ENCODE measurements around the gene MYT1. TPM values are rescaled to one million over a fixed set of nuclear protein-coding genes. Genes with fewer than 3 reads are reported as not detected.
A peak's percentile ranks its signal among the peaks of the same experiment; 100 is the strongest.

MYT1 gene
- total and polyA plus RNA-seq, 2 of the 13 experiments (the other 11 are each of a cell fraction or from before 2014, with no cell fraction given): 0.58 to 2.5 TPM

- ChIA-PET CTCF (ENCODE audit: low intra/inter-chr PET ratio, low total read pairs) (no interaction called here), POLR2A (no interaction called here)
- Histone ChIP-seq H3K4me3 (replicated peaks in 1 of 3; ENCODE audit: insufficient read depth in 1 of 3, low read depth in 2 of 3, low read length in 3 of 3) (no peak overlapping the region), H3K9me3 (ENCODE audit: low read length) (no peaks in the 10 kb centered on the region), H3K27ac (ENCODE audit: extremely low read length, insufficient read depth, low read length) (no peak overlapping the region), H2AFZ (ENCODE audit: low read length) (no peak overlapping the region), H3K4me1 (ENCODE audit: insufficient read depth, low read length) (peaks cover 68% of the 10 kb centered on the region), H3K27me3 (ENCODE audit: control insufficient read depth in 1 of 2, insufficient read depth in 2 of 2, low read length in 2 of 2) (peaks cover 8 to 28% of the 10 kb centered on the region in 2 experiments), H3K4me2 (ENCODE audit: low read depth, low read length) (no peak overlapping the region), H3K79me2 (ENCODE audit: insufficient read depth, low read length) (no peaks in the 10 kb centered on the region), H3K9ac (ENCODE audit: insufficient read depth, low read depth, low read length) (no peak overlapping the region), H4K20me1 (ENCODE audit: insufficient read depth, low read length) (no peaks in the 10 kb centered on the region), H3K36me3 (replicated peaks in 1 of 2; ENCODE audit: control insufficient read depth in 1 of 2, insufficient read depth in 2 of 2, low read length in 2 of 2) (no peaks in the 10 kb centered on the region)
- no TSS peak for BruUV-seq (replicated peaks)
- WGBS (ENCODE audit: low lambda C conversion rate): 54% methylated on average over 2 of the region's 2 CpGs
- intact Hi-C loops (cut with micrococcal nuclease; ENCODE audit: unreplicated experiment): no loop called here
- DNase-seq (ENCODE audit: low spot score) (no peak), FAIRE-seq (no peak), ATAC-seq (no peak)
- TF ChIP-seq CEBPB (IDR thresholded peaks at IDR 0.05; ENCODE audit: borderline replicate concordance, low read depth, low read length): peak; percentile 88
- no peak for TF ChIP-seq DBP (CRISPR knock-in tag; IDR thresholded peaks at IDR 0.05; ENCODE audit: not compliant biosample characterization)
- in situ Hi-C loops (cut with HindIII; ENCODE audit: extremely low pct_ligation_motif_present, low pct_unique_long_range_greater_than_20kb): no loop called here
Measured at GRCh38 chr20:64250027-64250426, 85.8 kb downstream of the MYT1 start.

GRCh38 chr20:64253000-64253383, 88.7 kb downstream of the MYT1 start:
- H3K27ac ChIP-seq (ENCODE audit: extremely low read length, insufficient read depth, low read length): no peak overlapping the region
- peak overlapping the region; percentile 69 for H2AFZ ChIP-seq (ENCODE audit: low read length)
- BruUV-seq (replicated peaks): no TSS peak
- H3K9ac ChIP-seq (ENCODE audit: insufficient read depth, low read depth, low read length): no peak overlapping the region
- no peaks in the 10 kb centered on the region for H3K9me3 ChIP-seq (ENCODE audit: low read length)
- ChIA-PET POLR2A (interaction anchor here (0.8 to 7.3 kb wide), 6 partner anchors 9 to 201 kb away, joined by 3 to 157 read pairs (median 25); no protein-coding TSS in a partner anchor), CTCF (ENCODE audit: low intra/inter-chr PET ratio, low total read pairs) (no interaction called here)
- peaks cover 0 to 3% of the 10 kb centered on the region in 2 experiments; a peak in 2 of 5 replicates for H3K27me3 ChIP-seq (ENCODE audit: control insufficient read depth in 1 of 2, insufficient read depth in 2 of 2, low read length in 2 of 2)
- no peak overlapping the region for H3K4me3 ChIP-seq (replicated peaks in 1 of 3; ENCODE audit: insufficient read depth in 1 of 3, low read depth in 2 of 3, low read length in 3 of 3)
- peak overlapping the region; percentile 34; the same call in 1 of the 2 replicates for H3K4me2 ChIP-seq (ENCODE audit: low read depth, low read length)
- H3K79me2 ChIP-seq (ENCODE audit: insufficient read depth, low read length): peaks cover 21% of the 10 kb centered on the region
- ATAC-seq (no peak), DNase-seq (ENCODE audit: low spot score) (no peak), FAIRE-seq (no peak)
- H4K20me1 ChIP-seq (ENCODE audit: insufficient read depth, low read length): no peaks in the 10 kb centered on the region
- in situ Hi-C loops (cut with HindIII; ENCODE audit: extremely low pct_ligation_motif_present, low pct_unique_long_range_greater_than_20kb) (no loop called here), intact Hi-C loops (cut with micrococcal nuclease; ENCODE audit: unreplicated experiment) (no loop called here)
- no peaks in the 10 kb centered on the region for H3K36me3 ChIP-seq (replicated peaks in 1 of 2; ENCODE audit: control insufficient read depth in 1 of 2, insufficient read depth in 2 of 2, low read length in 2 of 2)
- H3K4me1 ChIP-seq (ENCODE audit: insufficient read depth, low read length): peaks cover 63% of the 10 kb centered on the region
- 92% methylated on average over 4 of the region's 4 CpGs for whole genome bisulfite sequencing (ENCODE audit: low lambda C conversion rate)
- no peak for TF ChIP-seq ZNF224 (CRISPR knock-in tag; IDR thresholded peaks at IDR 0.05)
- no peak for TF ChIP-seq TAF1 (CRISPR knock-in tag; IDR thresholded peaks at IDR 0.05)
- no peak for TF ChIP-seq ZNF556 (CRISPR knock-in tag; IDR thresholded peaks at IDR 0.05; ENCODE audit: borderline replicate concordance)
- TF ChIP-seq IRF2 (CRISPR knock-in tag; IDR thresholded peaks at IDR 0.05): no peak
- no peak for TF ChIP-seq NFE2 (CRISPR knock-in tag; IDR thresholded peaks at IDR 0.05)
- TF ChIP-seq GATA4 (IDR thresholded peaks at IDR 0.05; ENCODE audit: borderline replicate concordance, low read depth): no peak
- TF ChIP-seq, protein P1, sequence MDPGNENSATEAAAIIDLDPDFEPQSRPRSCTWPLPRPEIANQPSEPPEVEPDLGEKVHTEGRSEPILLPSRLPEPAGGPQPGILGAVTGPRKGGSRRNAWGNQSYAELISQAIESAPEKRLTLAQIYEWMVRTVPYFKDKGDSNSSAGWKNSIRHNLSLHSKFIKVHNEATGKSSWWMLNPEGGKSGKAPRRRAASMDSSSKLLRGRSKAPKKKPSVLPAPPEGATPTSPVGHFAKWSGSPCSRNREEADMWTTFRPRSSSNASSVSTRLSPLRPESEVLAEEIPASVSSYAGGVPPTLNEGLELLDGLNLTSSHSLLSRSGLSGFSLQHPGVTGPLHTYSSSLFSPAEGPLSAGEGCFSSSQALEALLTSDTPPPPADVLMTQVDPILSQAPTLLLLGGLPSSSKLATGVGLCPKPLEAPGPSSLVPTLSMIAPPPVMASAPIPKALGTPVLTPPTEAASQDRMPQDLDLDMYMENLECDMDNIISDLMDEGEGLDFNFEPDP (CRISPR knock-in tag; conservative IDR thresholded peaks at IDR 0.05): 0 out of 2 replicates have a peak, but pooled peaks have one; percentile 87
- no peak for TF ChIP-seq XBP1 (CRISPR knock-in tag; IDR thresholded peaks at IDR 0.05)
- no peak for TF ChIP-seq MXD4 (CRISPR knock-in tag; IDR thresholded peaks at IDR 0.05)
- no peak for TF ChIP-seq PAX8 (CRISPR knock-in tag; IDR thresholded peaks at IDR 0.05; ENCODE audit: borderline replicate concordance)
- no peak for TF ChIP-seq NFYC (CRISPR knock-in tag; IDR thresholded peaks at IDR 0.05)
- TF ChIP-seq ZNF605 (CRISPR knock-in tag; IDR thresholded peaks at IDR 0.05): 0 out of 2 replicates have a peak, but pooled peaks have one; percentile 20
- peak; percentile 41 for TF ChIP-seq CREB1 (IDR thresholded peaks at IDR 0.05)
- no peak for TF ChIP-seq CREB1 (CRISPR knock-in tag; IDR thresholded peaks at IDR 0.05)
- TF ChIP-seq MAFF (IDR thresholded peaks at IDR 0.05; ENCODE audit: low read depth, low read length): no peak

Measured in HepG2 (cell line).